HT1080 (cell line): ENCODE measurements around the gene C12orf75. TPM values are rescaled to one million over a fixed set of nuclear protein-coding genes. Genes with fewer than 3 reads are reported as not detected.

Source experiments
- DNase-seq: peaks from one replicate; pipeline ENCODE4 v3.0.0-alpha.2; 2015; ENCODE audit warnings: low read depth
- total RNA-seq: library from RNA; depleted of rRNA; stranded (reverse); fragments of >200 nt; shearing (Covaris generic); gene quantifications from 2 replicates; pipeline ENCODE4 v1.2.3, GENCODE V29; 2014; rRNA removed

C12orf75 gene
- total RNA-seq, 1 experiment from 2014 or later = 132 TPM

DNA sequence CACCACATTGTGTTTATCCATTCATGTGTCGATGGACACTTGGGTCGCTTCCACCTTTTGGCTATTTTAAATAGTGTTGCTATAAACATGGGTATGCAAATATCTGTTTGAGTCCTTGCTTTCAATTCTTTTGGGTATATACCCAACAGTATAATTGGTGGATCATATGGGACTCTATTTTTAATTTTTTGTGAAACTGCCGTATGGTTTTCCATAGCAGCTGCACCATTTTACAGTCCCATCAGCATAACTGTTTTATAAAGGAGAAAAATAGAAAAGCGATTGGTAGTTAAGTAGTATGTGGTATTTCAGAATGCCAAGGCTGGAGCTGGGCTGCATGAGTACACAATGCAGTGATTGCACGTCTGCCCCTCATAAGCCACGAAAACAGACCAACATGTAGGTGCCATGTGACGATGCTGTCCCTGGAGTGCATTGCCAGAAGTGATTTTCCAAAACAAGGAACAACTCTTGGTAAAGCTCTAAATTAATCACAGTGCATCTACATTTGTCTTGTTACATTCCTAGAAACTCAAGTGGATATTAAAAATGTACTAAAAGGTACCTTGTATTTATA lies 83.5 kb downstream of the C12orf75 start:
- DNase-seq = no peak

GRCh38 chr12:105417732-105418131 lies 87.2 kb downstream of the C12orf75 start:
- DNase-seq = no peak

GRCh38 chr12:105418229-105418628 lies 87.7 kb downstream of the C12orf75 start:
- peak; percentile 91 for DNase-seq

DNA sequence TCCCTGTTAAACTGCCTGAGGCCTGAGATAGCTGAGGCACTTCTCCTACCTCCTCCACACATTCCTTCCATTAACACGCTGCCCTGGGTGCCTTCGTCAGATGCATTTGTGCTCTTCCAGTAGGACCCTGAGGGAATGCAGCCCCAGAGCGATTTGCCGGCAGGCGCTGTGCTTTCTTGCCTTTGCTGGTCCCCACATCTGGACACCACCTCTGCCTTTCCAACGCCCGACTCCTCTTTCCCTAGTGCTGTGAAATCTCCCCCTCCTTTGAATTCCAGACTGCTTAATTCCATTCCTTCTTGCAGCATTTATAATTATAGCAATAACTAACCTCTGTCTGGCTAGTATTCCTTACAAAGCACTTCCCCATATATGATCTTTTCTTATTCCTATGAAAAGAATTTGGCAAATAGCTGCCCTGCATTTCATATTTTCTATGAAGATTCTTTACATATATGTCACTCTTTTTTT lies 88.4 kb downstream of the C12orf75 start:
- DNase-seq = no peak

DNA sequence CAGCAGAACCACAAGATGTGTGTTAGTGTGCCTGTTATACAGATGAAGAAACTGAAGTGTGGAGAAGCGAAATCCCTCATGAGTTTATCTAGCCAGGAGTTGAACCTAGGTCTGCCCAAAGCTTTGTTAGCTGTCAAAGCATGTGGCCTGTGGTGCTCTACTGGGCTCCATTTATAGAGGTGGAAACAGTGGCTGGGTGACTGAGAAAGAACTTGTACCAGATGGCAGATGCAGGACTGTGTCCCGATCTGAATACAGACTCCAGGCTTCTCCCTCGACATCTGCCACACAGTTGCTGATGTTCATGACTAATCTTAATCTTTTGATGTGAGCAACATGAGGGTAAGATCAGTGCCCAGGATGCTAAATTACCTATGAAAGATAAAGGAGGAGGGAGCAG lies 89.1 kb downstream of the C12orf75 start:
- no peak for DNase-seq

DNA sequence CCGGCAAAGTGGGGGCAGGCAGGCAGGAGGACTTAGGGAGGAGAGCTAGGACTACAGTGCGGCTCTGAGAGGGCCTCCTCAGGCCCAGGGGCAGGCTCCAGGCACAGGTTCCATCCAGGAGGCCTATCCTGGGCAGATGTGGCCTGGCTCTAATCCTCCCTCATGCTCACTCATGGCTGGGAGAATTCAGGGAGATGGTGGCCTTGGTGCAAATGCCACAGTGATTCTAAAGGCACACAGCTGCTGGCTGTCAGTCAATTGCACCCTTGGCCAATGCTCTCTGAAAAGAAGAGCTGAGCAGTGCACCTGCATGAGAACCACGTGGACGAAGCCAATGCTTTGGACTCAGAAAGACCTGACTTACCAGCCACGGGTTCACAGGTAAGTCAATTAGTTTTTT lies 89.6 kb downstream of the C12orf75 start:
- DNase-seq = no peak

DNA sequence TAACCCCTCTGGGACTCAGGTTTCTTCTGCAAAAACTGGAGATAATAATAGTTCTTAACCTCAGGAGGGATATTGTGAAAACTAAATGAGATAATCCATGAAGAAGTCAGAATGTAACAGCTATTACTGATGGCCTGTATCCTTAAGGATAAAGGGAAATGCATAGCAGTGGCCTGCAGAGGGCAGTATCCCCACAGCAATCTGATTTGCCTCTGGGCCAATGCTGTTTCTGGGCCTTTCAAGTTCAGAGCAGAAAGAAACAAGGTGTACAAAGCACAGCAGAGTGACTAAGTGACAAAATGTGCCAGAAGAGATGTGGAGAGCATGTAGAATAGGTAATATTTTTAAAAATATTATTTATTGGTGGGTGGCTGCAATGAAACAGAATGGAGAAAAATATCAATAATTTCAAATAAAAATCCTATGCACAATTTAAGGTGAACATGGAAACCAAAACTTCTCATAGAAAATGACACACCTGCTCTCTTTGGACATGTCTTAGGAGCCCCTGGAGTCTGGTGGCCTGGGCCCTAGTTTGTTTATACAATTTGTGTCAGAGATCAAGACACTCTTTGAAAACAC lies 90.3 kb downstream of the C12orf75 start:
- peak; percentile 69 for DNase-seq

Other genes starting within 250 kb of the C12orf75 start
- gene ALDH1L2, start 246.2 kb upstream of the C12orf75 start, total RNA-seq = 0.23 and 0.34 TPM in 2 replicates
- 37.4 and 38.9 TPM in 2 replicates for gene WASHC4, start 223.0 kb upstream of the C12orf75 start, total RNA-seq
- 17.5 and 27.0 TPM in 2 replicates for gene APPL2, start 94.5 kb upstream of the C12orf75 start, total RNA-seq